GM21786 (cell line): Measurements from ENCODE around the gene ANGPTL4.
"Not testable (repeated sequence)": the region's sequence is repeated elsewhere in the genome, so short reads cannot be mapped to it uniquely, and the experiment has no call there.

Source experiments
- ATAC-seq: cut with Tn5 transposase; IDR thresholded peaks from one replicate; pipeline ENCODE4 v1.9.1; 2021; ENCODE audit not compliant: unreplicated experiment

Gene ANGPTL4

GRCh38 chr19:8360196-8360595 is 3.8 kb upstream of the ANGPTL4 start:
- ATAC-seq = no peak

- no peak for ATAC-seq
These were observed 1.8 kb upstream of the ANGPTL4 start for GRCh38 chr19:8361921-8362793.

GRCh38 chr19:8366121-8366581 is 2.2 kb downstream of the ANGPTL4 start:
- no peak for ATAC-seq

DNA sequence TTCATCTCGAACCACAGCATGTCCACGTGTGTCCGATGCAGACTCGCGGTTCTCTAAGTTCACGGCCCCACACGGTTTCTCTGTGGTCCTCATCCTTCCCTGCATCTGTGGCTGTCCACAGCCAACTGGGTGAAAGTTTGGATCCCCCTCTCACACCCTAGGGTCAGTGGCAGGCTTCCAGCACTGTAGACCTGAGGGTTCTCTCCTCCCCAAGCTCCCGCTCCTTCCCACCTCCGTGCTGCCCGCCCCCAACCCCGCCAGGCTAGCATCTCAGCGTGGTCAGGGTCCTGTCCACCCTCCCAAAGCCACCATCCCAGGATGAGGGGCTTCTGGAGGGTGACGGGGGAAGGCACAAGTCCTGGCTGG is 3.0 kb downstream of the ANGPTL4 start:
- no peak for ATAC-seq

GRCh38 chr19:8367327-8368001 is 3.5 kb downstream of the ANGPTL4 start:
- no peak for ATAC-seq

GRCh38 chr19:8370176-8371010 is 6.4 kb downstream of the ANGPTL4 start:
- ATAC-seq = no peak

GRCh38 chr19:8371011-8371804 is 7.3 kb downstream of the ANGPTL4 start:
- ATAC-seq = no peak

GRCh38 chr19:8373867-8374813 is 10.2 kb downstream of the ANGPTL4 start:
- no peak for ATAC-seq

DNA sequence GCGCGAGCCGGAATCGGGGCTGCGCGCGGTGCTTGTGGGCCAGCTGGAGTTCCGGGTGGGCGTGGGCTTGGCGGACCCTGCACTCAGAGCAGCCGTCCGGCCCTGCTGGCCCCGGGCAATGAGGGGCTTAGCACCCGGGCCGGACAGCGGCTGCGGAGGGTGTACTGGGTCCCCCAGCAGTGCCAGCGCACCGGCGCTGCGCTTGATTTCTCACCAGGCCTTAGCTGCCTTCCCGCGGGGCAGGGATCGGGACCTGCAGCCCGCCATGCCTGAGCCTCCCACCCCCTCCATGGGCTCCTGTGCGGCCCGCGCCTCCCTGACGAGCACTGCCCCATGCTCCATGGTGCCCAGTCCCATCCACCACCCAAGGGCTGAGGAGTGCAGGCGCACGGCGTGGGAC is 11.8 kb downstream of the ANGPTL4 start:
- ATAC-seq = not testable (repeated sequence)

DNA sequence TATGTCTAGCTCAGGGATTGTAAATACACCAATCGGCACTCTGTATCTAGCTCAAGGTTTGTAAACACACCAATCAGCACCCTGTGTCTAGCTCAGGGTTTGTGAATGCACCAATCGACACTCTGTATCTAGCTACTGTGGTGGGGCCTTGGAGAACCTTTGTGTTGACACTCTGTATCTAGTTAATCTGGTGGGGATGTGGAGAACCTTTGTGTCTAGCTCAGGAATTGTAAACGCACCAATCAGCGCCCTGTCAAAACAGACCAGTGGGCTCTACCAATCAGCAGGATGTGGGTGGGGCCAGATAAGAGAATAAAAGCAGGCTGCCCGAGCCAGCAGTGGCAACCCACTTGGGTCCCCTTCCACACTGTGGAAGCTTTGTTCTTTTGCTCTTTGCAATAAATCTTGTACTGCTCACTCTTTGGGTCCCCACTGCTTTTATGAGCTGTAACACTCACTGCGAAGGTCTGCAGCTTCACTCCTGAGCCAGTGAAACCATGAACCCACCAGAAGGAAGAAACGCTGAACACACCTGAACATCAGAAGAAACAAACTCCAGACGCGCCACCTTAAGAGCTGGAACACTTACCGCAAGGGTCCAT is 12.5 kb downstream of the ANGPTL4 start:
- ATAC-seq = not testable (repeated sequence)

GRCh38 chr19:8377598-8377997 is 13.6 kb downstream of the ANGPTL4 start:
- ATAC-seq = no peak

GRCh38 chr19:8379156-8379891 is 15.4 kb downstream of the ANGPTL4 start:
- not testable (repeated sequence) for ATAC-seq

DNA sequence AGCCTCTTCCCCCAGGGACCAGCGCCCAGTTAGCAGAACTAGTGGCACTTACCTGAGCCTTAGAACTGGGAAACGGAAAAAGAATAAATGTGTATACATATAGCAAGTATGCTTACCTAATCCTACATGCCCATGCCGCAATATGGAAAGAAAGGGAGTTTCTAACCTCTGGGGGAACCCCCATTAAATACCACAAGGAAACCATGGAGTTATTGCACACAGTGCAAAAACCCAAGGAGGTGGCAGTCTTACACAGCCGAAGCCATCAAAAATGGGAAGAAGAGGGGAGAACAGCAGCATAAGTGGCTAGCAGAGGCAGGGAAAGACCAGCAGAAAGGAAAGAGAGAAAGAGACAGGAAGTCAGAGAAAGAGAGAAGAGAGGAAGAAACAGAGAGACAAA is 20.6 kb downstream of the ANGPTL4 start:
- not testable (repeated sequence) for ATAC-seq

DNA sequence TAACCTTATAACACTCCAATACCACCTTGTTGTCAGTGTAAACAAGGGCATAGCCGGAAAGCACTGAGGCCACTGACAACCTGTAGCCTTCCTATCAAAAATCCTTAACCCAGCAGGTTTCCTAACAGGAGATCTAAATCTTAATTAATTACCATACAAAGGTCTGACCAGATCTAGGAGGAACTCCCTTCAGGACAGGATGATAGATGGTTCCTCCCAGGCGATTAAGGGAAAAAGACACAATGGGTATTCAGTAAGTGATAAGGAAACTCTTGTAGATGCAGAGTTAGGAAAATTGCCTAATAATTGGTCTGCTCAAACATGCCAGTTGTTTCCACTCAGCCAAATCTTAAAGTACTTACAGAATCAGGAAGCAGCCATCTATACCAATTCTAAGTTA is 21.1 kb downstream of the ANGPTL4 start:
- not testable (repeated sequence) for ATAC-seq

- not testable (repeated sequence) for ATAC-seq
These were observed 21.6 kb downstream of the ANGPTL4 start for GRCh38 chr19:8385566-8385965.

DNA sequence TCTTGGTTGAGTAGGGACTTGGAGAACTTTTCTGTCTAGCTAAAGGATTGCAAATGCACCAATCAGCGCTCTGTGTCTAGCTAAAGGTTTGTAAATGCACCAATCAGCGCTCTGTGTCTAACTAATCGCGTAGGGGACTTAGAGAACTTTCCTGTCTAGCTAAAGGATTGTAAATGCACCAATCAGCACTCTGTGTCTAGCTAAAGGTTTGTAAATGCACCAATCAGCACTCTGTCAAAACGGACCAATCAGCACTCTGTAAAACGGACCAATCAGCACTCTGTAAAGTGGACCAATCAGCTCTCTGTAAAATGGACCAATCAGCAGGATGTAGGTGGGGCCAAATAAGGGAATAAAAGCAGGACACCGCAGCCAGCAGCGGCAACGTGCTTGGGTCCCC is 22.5 kb downstream of the ANGPTL4 start:
- not testable (repeated sequence) for ATAC-seq

GRCh38 chr19:8386990-8387389 is 23.0 kb downstream of the ANGPTL4 start:
- ATAC-seq = no peak
